Neural crest cell (in vitro differentiated cells): ENCODE data around the gene CUX1. TPM values are rescaled to one million over a fixed set of nuclear protein-coding genes. Genes with fewer than 3 reads are reported as not detected.
A peak's percentile ranks its signal among the peaks of the same experiment; 100 is the strongest.

Experiments
- DNase-seq: peaks from one replicate; pipeline ENCODE4 v3.0.0; 2021; ENCODE audit warnings: low read depth, mixed read lengths, low spot score
- H3K27ac Mint-ChIP-seq: one replicate; pipeline ENCODE4 v1.8.0; 2021; ENCODE audit warnings: mild to moderate bottlenecking, mixed read lengths; ENCODE audit not compliant: unreplicated experiment
- H3K27me3 Mint-ChIP-seq: 2 replicates; pipeline ENCODE4 v1.8.0; 2021; ENCODE audit warnings: low read depth, mild to moderate bottlenecking, mixed read lengths
- H3K36me3 Mint-ChIP-seq: 2 replicates; pipeline ENCODE4 v1.8.0; 2021; ENCODE audit warnings: low read depth, mild to moderate bottlenecking, mixed read lengths
- H3K4me1 Mint-ChIP-seq: 2 replicates; pipeline ENCODE4 v1.8.0; 2021; ENCODE audit warnings: mixed read lengths
- H3K4me3 Mint-ChIP-seq: one replicate; pipeline ENCODE4 v1.8.0; 2021; ENCODE audit warnings: mild to moderate bottlenecking, mixed read lengths
- H3K9me3 Mint-ChIP-seq: 2 replicates; pipeline ENCODE4 v1.8.0; 2021; ENCODE audit warnings: mixed read lengths
- CTCF ChIP-seq: fragments of 200-600 bp; sonication (generic); conservative IDR thresholded peaks from 2 replicates; pipeline ENCODE4 v1.5.0; 2021; ENCODE audit warnings: antibody characterized with exemption, mild to moderate bottlenecking
- total RNA-seq: library from RNA; stranded (reverse); gene quantifications from 2 replicates; pipeline ENCODE4 v1.2.1, GENCODE V29; 2021

Gene CUX1
- total RNA-seq, 1 donor from 2014 or later: 60.0 TPM

GRCh38 chr7:101803203-101804087 lies 14.0 kb upstream of the CUX1 start:
- Mint-ChIP-seq H3K27ac (no peak overlapping the region), H3K4me1 (peaks cover 8% of the 10 kb centered on the region), H3K36me3 (no peaks in the 10 kb centered on the region), H3K27me3 (peaks cover 75% of the 10 kb centered on the region), H3K4me3 (no peak overlapping the region), H3K9me3 (no peaks in the 10 kb centered on the region)
- DNase-seq: no peak
- no peak for TF ChIP-seq CTCF

- Mint-ChIP-seq H3K4me3 (no peak overlapping the region), H3K9me3 (no peaks in the 10 kb centered on the region), H3K27me3 (peaks cover 76% of the 10 kb centered on the region), H3K4me1 (peaks cover 8% of the 10 kb centered on the region), H3K27ac (no peak overlapping the region), H3K36me3 (no peaks in the 10 kb centered on the region)
- no peak for TF ChIP-seq CTCF
- DNase-seq: no peak
Observed at GRCh38 chr7:101804088-101804963, 13.1 kb upstream of the CUX1 start.

DNA sequence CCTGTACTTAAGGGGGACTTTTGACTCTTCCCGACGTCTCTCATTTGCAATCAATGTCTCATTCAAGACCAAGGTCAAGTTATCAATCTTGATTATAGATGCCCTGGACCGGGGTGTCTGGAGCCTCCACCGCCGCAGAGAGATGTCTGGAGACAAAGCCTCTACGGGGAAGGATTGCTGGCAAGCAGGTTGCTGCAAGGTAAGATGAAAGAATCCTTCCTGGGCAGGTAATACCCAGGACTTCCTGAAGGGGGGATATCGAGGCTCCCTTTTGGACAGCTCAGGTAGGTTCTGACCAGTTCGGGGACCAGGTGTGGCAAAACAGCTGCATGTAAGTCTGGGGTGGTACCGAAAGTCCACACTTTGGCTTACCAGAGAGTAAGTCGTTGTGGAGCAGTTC lies 12.5 kb upstream of the CUX1 start:
- H3K4me1 Mint-ChIP-seq: peaks cover 8% of the 10 kb centered on the region
- H3K27me3 Mint-ChIP-seq: peaks cover 72% of the 10 kb centered on the region
- DNase-seq: no peak
- H3K27ac Mint-ChIP-seq: no peak overlapping the region
- TF ChIP-seq CTCF: peak; percentile 57
- H3K4me3 Mint-ChIP-seq: no peak overlapping the region
- H3K9me3 Mint-ChIP-seq: no peaks in the 10 kb centered on the region
- no peaks in the 10 kb centered on the region for H3K36me3 Mint-ChIP-seq

- Mint-ChIP-seq H3K4me1 (peaks cover 14% of the 10 kb centered on the region), H3K4me3 (peak overlapping the region; percentile 62), H3K9me3 (no peaks in the 10 kb centered on the region), H3K36me3 (no peaks in the 10 kb centered on the region), H3K27ac (no peak overlapping the region), H3K27me3 (peaks cover 52% of the 10 kb centered on the region)
- peak; percentile 36 for TF ChIP-seq CTCF
- no peak for DNase-seq
Observed at GRCh38 chr7:101812595-101812994, 4.8 kb upstream of the CUX1 start.

DNA sequence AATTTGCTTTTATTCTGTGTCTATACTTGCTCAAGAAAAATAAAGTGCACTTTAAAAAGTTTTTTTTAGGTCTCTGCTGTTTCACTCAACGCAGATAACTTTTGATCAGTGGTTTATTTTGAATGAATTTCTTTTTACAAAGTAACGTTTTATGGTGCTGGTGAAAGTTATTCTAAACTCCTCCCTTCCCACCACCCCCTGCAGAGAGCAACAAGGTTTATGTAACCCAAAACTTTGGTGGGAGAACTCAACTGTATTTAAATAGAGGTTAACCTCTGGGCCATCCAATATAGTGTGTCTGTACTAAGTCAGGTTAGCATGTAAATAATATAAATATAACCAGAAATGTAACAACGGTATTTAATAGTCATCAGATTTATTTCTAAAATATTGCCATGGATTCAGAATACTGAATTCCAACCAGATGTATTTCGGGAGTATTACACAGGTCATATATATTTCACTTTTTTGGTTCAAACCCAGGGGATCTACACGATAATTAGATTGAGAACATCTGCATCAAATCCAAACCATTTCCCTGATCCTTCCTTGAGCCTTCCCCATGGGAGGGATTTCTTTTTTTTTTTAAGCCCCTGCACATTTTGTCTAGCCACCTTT lies 3.9 kb upstream of the CUX1 start:
- no peak for TF ChIP-seq CTCF
- no peaks in the 10 kb centered on the region for H3K9me3 Mint-ChIP-seq
- H3K27ac Mint-ChIP-seq: no peak overlapping the region
- H3K27me3 Mint-ChIP-seq: peaks cover 61% of the 10 kb centered on the region
- no peaks in the 10 kb centered on the region for H3K36me3 Mint-ChIP-seq
- peak overlapping the region; percentile 78 for H3K4me3 Mint-ChIP-seq
- H3K4me1 Mint-ChIP-seq: peaks cover 23% of the 10 kb centered on the region
- no peak for DNase-seq
